Skin epidermis (tissue), 12 donors: Measurements from ENCODE around the gene GAK.

ENCODE experiments used
- H3K27ac ChIP-seq, 21 experiments: fragments of 200-600 bp; sonication (generic) in 11 of 21; one replicate each; pipeline ENCODE4 v1.5.0; 2020; ENCODE audit warnings: mild to moderate bottlenecking in 3 of 21, inconsistent platforms in 2 of 21, moderate library complexity in 2 of 21
- H3K4me3 ChIP-seq, 7 experiments: fragments of 200-600 bp; sonication (generic) in 2 of 7; one replicate each; pipeline ENCODE4 v1.5.0; 2020; ENCODE audit warnings: inconsistent platforms in 2 of 7, mild to moderate bottlenecking in 2 of 7, moderate library complexity in 1 of 7

GAK gene

GRCh38 chr4:880684-881405 is 51.3 kb downstream of the GAK start:
- no peak overlapping the region for H3K4me3 ChIP-seq
- H3K27ac ChIP-seq: no peak overlapping the region

- no peak overlapping the region for H3K4me3 ChIP-seq
- peak overlapping the region in 11 of 21 experiments; percentile 22 to 84 (median 55) for H3K27ac ChIP-seq
Measured at GRCh38 chr4:879729-880077, 52.4 kb downstream of the GAK start.

GRCh38 chr4:878796-879728 is 53.1 kb downstream of the GAK start:
- peak overlapping the region in 11 of 21 experiments; percentile 22 to 84 (median 55) for H3K27ac ChIP-seq
- H3K4me3 ChIP-seq: no peak overlapping the region

- no peak overlapping the region for H3K4me3 ChIP-seq
- H3K27ac ChIP-seq: no peak overlapping the region
Measured at GRCh38 chr4:877502-877901, 54.6 kb downstream of the GAK start.

- Histone ChIP-seq H3K27ac (no peak overlapping the region), H3K4me3 (no peak overlapping the region)
Measured at GRCh38 chr4:876780-877179, 55.3 kb downstream of the GAK start.

- H3K27ac ChIP-seq: no peak overlapping the region
Measured at GRCh38 chr4:875818-876423, 56.2 kb downstream of the GAK start.

GRCh38 chr4:874971-875817 is 56.9 kb downstream of the GAK start:
- H3K4me3 ChIP-seq: no peak overlapping the region
- no peak overlapping the region for H3K27ac ChIP-seq

More at GRCh38 chr4:875818-876423, 56.2 kb downstream of the GAK start:
- no peak overlapping the region for H3K4me3 ChIP-seq

GRCh38 chr4:874056-874455 is 58.1 kb downstream of the GAK start:
- Histone ChIP-seq H3K4me3 (no peak overlapping the region), H3K27ac (no peak overlapping the region)

GRCh38 chr4:872241-872981 is 59.7 kb downstream of the GAK start:
- Histone ChIP-seq H3K4me3 (no peak overlapping the region), H3K27ac (no peak overlapping the region)

- H3K4me3 ChIP-seq: no peak overlapping the region
- no peak overlapping the region for H3K27ac ChIP-seq
Measured at GRCh38 chr4:871484-871883, 60.6 kb downstream of the GAK start.

GRCh38 chr4:870951-871350 is 61.2 kb downstream of the GAK start:
- Histone ChIP-seq H3K27ac (no peak overlapping the region), H3K4me3 (no peak overlapping the region)

- H3K4me3 ChIP-seq: no peak overlapping the region
- no peak overlapping the region for H3K27ac ChIP-seq
Measured at GRCh38 chr4:869776-870175, 62.3 kb downstream of the GAK start.

GRCh38 chr4:868421-868820 is 63.7 kb downstream of the GAK start:
- H3K4me3 ChIP-seq: no peak overlapping the region

GRCh38 chr4:867526-868250 is 64.4 kb downstream of the GAK start:
- Histone ChIP-seq H3K4me3 (no peak overlapping the region), H3K27ac (no peak overlapping the region)

More at GRCh38 chr4:868421-868820, 63.7 kb downstream of the GAK start:
- no peak overlapping the region for H3K27ac ChIP-seq

GRCh38 chr4:866761-867390 is 65.2 kb downstream of the GAK start:
- H3K4me3 ChIP-seq: no peak overlapping the region

GRCh38 chr4:866068-866760 is 65.9 kb downstream of the GAK start:
- Histone ChIP-seq H3K4me3 (no peak overlapping the region), H3K27ac (no peak overlapping the region)

More at GRCh38 chr4:866761-867390, 65.2 kb downstream of the GAK start:
- no peak overlapping the region for H3K27ac ChIP-seq

GRCh38 chr4:865572-865971 is 66.5 kb downstream of the GAK start:
- Histone ChIP-seq H3K4me3 (no peak overlapping the region), H3K27ac (no peak overlapping the region)
